ENCODE results near the gene AUH. TPM values are rescaled to one million over a fixed set of nuclear protein-coding genes. Genes with fewer than 3 reads are reported as not detected.

Gene AUH
- total RNA-seq, 1 donor from 2014 or later: 9.8 TPM

- H4K20me1 ChIP-seq (ENCODE audit: insufficient read depth, low read length): no peaks in the 10 kb centered on the region
- no peak overlapping the region for H3K9ac ChIP-seq (ENCODE audit: low read length)
- no peak overlapping the region for H3K4me3 Mint-ChIP-seq (ENCODE audit: unreplicated experiment)
- H3K9me3 ChIP-seq (ENCODE audit: insufficient read depth, low read depth, low read length): no peaks in the 10 kb centered on the region
- no peak overlapping the region for H3K4me3 ChIP-seq (ENCODE audit: insufficient read depth, low read depth, low read length)
- no peak overlapping the region for H3K4me2 ChIP-seq (ENCODE audit: low read length)
- H3K27ac ChIP-seq (ENCODE audit: low read depth, low read length): no peak overlapping the region
- H3K36me3 Mint-ChIP-seq (ENCODE audit: low read depth, unreplicated experiment): peaks cover 5% of the 10 kb centered on the region
- peaks cover 20% of the 10 kb centered on the region for H3K4me1 Mint-ChIP-seq (ENCODE audit: low read depth, unreplicated experiment)
- no peaks in the 10 kb centered on the region for H3K27me3 ChIP-seq (ENCODE audit: insufficient read depth, low read length)
- H3K4me1 ChIP-seq (ENCODE audit: insufficient read depth, low read length): peaks cover 17% of the 10 kb centered on the region
- H3K27ac Mint-ChIP-seq (ENCODE audit: unreplicated experiment): no peak overlapping the region
- H3K9me3 Mint-ChIP-seq (ENCODE audit: unreplicated experiment): no peaks in the 10 kb centered on the region
- H2AFZ ChIP-seq (ENCODE audit: low read depth, low read length): no peak overlapping the region
- DNase-seq (ENCODE audit: low read depth) (no peak), FAIRE-seq (no peak)
- H3K27me3 Mint-ChIP-seq (ENCODE audit: low read depth, unreplicated experiment): no peaks in the 10 kb centered on the region
- H3K36me3 ChIP-seq (ENCODE audit: insufficient read depth, low read length): no peaks in the 10 kb centered on the region
- TF ChIP-seq CTCF (IDR thresholded peaks at IDR 0.05; ENCODE audit: insufficient read depth, low read depth, low read length) (no peak), EZH2 (IDR thresholded peaks at IDR 0.05; ENCODE audit: insufficient read depth, low read length) (no peak)
- H3K79me2 ChIP-seq (ENCODE audit: insufficient read depth, low read length): no peaks in the 10 kb centered on the region
Measured at GRCh38 chr9:91223000-91223399, 138.7 kb downstream of the AUH start.

- Histone ChIP-seq H3K9me3 (ENCODE audit: insufficient read depth, low read depth, low read length) (no peaks in the 10 kb centered on the region), H3K27me3 (ENCODE audit: insufficient read depth, low read length) (no peaks in the 10 kb centered on the region), H2AFZ (ENCODE audit: low read depth, low read length) (no peak overlapping the region), H4K20me1 (ENCODE audit: insufficient read depth, low read length) (no peaks in the 10 kb centered on the region), H3K79me2 (ENCODE audit: insufficient read depth, low read length) (no peaks in the 10 kb centered on the region), H3K36me3 (ENCODE audit: insufficient read depth, low read length) (no peaks in the 10 kb centered on the region), H3K9ac (ENCODE audit: low read length) (no peak overlapping the region), H3K4me3 (ENCODE audit: insufficient read depth, low read depth, low read length) (no peak overlapping the region), H3K4me2 (ENCODE audit: low read length) (no peak overlapping the region), H3K27ac (ENCODE audit: low read depth, low read length) (no peak overlapping the region), H3K4me1 (ENCODE audit: insufficient read depth, low read length) (peaks cover 17% of the 10 kb centered on the region)
- FAIRE-seq (no peak), DNase-seq (ENCODE audit: low read depth) (no peak)
- H3K27me3 Mint-ChIP-seq (ENCODE audit: low read depth, unreplicated experiment): no peaks in the 10 kb centered on the region
- TF ChIP-seq CTCF (IDR thresholded peaks at IDR 0.05; ENCODE audit: insufficient read depth, low read depth, low read length): no peak
- no peak for TF ChIP-seq EZH2 (IDR thresholded peaks at IDR 0.05; ENCODE audit: insufficient read depth, low read length)
- H3K4me3 Mint-ChIP-seq (ENCODE audit: unreplicated experiment): no peak overlapping the region
- peaks cover 20% of the 10 kb centered on the region for H3K4me1 Mint-ChIP-seq (ENCODE audit: low read depth, unreplicated experiment)
- H3K27ac Mint-ChIP-seq (ENCODE audit: unreplicated experiment): no peak overlapping the region
- no peaks in the 10 kb centered on the region for H3K9me3 Mint-ChIP-seq (ENCODE audit: unreplicated experiment)
- H3K36me3 Mint-ChIP-seq (ENCODE audit: low read depth, unreplicated experiment): peaks cover 5% of the 10 kb centered on the region
Measured at GRCh38 chr9:91222457-91222856, 139.3 kb downstream of the AUH start.

- no peak overlapping the region for H3K4me3 ChIP-seq (ENCODE audit: insufficient read depth, low read depth, low read length)
- Mint-ChIP-seq H3K9me3 (ENCODE audit: unreplicated experiment) (no peaks in the 10 kb centered on the region), H3K27me3 (ENCODE audit: low read depth, unreplicated experiment) (no peaks in the 10 kb centered on the region), H3K36me3 (ENCODE audit: low read depth, unreplicated experiment) (peaks cover 5% of the 10 kb centered on the region), H3K4me1 (ENCODE audit: low read depth, unreplicated experiment) (peaks cover 20% of the 10 kb centered on the region), H3K4me3 (ENCODE audit: unreplicated experiment) (no peak overlapping the region), H3K27ac (ENCODE audit: unreplicated experiment) (peak overlapping the region; percentile 92)
- no peak for FAIRE-seq
- no peaks in the 10 kb centered on the region for H3K9me3 ChIP-seq (ENCODE audit: insufficient read depth, low read depth, low read length)
- H4K20me1 ChIP-seq (ENCODE audit: insufficient read depth, low read length): no peaks in the 10 kb centered on the region
- H3K27me3 ChIP-seq (ENCODE audit: insufficient read depth, low read length): no peaks in the 10 kb centered on the region
- DNase-seq (ENCODE audit: low read depth): peak; percentile 83
- peak overlapping the region; percentile 70 for H3K27ac ChIP-seq (ENCODE audit: low read depth, low read length)
- no peaks in the 10 kb centered on the region for H3K79me2 ChIP-seq (ENCODE audit: insufficient read depth, low read length)
- peak overlapping the region; percentile 44 for H3K4me2 ChIP-seq (ENCODE audit: low read length)
- H3K4me1 ChIP-seq (ENCODE audit: insufficient read depth, low read length): peaks cover 17% of the 10 kb centered on the region
- H2AFZ ChIP-seq (ENCODE audit: low read depth, low read length): no peak overlapping the region
- TF ChIP-seq EZH2 (IDR thresholded peaks at IDR 0.05; ENCODE audit: insufficient read depth, low read length) (no peak), CTCF (IDR thresholded peaks at IDR 0.05; ENCODE audit: insufficient read depth, low read depth, low read length) (no peak)
- H3K36me3 ChIP-seq (ENCODE audit: insufficient read depth, low read length): no peaks in the 10 kb centered on the region
- peak overlapping the region; percentile 48 for H3K9ac ChIP-seq (ENCODE audit: low read length)
Measured at GRCh38 chr9:91221332-91221731, 140.4 kb downstream of the AUH start.
